ENCODE measurements around the gene CFD. TPM values are rescaled to one million over a fixed set of nuclear protein-coding genes. Genes with fewer than 3 reads are reported as not detected.
"Not testable (repeated sequence)": the region's sequence is repeated elsewhere in the genome, so short reads cannot be mapped to it uniquely, and the experiment has no call there.

CFD gene
- total RNA-seq, 6 donors from 2014 or later, result 101 to 393 (median 259) TPM

DNA sequence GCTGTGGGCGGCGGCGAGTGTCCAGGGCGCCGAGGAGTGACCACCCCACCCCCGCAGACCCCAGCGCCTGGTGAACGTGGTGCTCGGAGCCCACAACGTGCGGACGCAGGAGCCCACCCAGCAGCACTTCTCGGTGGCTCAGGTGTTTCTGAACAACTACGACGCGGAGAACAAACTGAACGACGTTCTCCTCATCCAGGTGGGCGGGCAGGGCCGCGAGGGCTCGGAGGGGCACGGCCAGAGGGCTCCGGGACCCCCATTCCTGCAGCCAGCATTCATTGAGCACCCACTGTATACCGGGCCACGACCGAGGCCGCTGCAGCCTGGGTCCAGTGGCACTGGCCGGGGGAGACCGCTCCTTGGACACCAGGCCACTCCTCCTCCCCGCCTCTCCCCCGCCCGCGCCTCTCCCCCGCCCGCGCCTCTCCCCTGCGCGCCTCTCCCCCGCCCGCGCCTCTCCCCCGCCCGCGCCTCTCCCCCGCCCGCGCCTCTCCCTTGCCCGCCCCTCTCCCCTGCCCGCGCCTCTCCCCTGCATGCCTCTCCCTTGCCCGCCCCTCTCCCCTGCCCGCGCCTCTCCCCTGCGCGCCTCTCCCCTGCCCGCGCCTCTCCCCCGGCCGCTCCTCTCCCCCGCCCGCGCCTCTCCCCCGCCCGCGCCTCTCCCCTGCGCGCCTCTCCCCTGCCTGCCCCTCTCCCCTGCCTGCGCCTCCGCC, 15.5 kb upstream of the CFD start:
- H3K27me3 ChIP-seq, result peaks cover 0 to 24% (median 9%) of the 10 kb centered on the region in 4 donors
- H3K9me3 ChIP-seq, result no peaks in the 10 kb centered on the region
- no peaks in the 10 kb centered on the region for H3K36me3 ChIP-seq
- peak overlapping the region in 3 of 4 donors; percentile 17 to 36 (median 34) for H3K4me3 ChIP-seq
- TF ChIP-seq, protein P1, sequence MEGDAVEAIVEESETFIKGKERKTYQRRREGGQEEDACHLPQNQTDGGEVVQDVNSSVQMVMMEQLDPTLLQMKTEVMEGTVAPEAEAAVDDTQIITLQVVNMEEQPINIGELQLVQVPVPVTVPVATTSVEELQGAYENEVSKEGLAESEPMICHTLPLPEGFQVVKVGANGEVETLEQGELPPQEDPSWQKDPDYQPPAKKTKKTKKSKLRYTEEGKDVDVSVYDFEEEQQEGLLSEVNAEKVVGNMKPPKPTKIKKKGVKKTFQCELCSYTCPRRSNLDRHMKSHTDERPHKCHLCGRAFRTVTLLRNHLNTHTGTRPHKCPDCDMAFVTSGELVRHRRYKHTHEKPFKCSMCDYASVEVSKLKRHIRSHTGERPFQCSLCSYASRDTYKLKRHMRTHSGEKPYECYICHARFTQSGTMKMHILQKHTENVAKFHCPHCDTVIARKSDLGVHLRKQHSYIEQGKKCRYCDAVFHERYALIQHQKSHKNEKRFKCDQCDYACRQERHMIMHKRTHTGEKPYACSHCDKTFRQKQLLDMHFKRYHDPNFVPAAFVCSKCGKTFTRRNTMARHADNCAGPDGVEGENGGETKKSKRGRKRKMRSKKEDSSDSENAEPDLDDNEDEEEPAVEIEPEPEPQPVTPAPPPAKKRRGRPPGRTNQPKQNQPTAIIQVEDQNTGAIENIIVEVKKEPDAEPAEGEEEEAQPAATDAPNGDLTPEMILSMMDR (IDR thresholded peaks at IDR 0.05), result no peak
- TF ChIP-seq POLR2A (IDR thresholded peaks at IDR 0.05), result no peak
- no peak for TF ChIP-seq EP300 (IDR thresholded peaks at IDR 0.05)
- TF ChIP-seq POLR2AphosphoS5 (IDR thresholded peaks at IDR 0.05), result no peak
- WGBS, 2 donors, result 36% methylated on average over 5 of the region's 70 CpGs; no CpG with 5 or more reads in 1 of the 2 donors
- no peak overlapping the region for H3K27ac ChIP-seq
- ATAC-seq (ENCODE audit: low FRiP score in 2 of 2) (no peak), DNase-seq (no peak)
- H3K4me1 ChIP-seq, result peaks cover 11 to 27% (median 20%) of the 10 kb centered on the region in 4 donors

DNA sequence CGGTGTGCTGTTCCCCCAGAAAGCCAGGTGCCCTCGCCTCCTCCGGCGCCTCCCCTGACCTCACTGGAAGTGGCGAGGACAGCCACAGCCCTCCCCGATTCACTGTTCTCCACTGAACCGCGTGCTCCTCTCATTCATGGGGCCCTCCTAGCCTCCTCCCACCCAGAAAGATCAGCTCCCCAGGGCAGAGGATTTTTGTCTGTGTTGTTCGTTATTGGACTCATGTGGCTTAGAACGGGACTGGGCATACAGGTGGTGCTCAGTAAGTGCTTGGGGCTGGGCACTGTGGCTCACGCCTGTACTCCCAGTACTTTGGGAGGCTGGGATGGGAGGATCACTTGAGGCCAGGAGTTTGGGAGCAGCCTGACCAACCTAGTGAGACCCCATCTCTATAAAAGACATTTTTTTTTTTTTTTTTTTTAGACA, 14.9 kb upstream of the CFD start:
- ATAC-seq (ENCODE audit: low FRiP score in 2 of 2) (no peak), DNase-seq (no peak)
- 15 to 49% methylated on average over 5 to 10 of the region's 11 CpGs for WGBS, 2 donors
- H3K4me1 ChIP-seq, result peaks cover 11 to 27% (median 16%) of the 10 kb centered on the region in 4 donors
- no peaks in the 10 kb centered on the region for H3K36me3 ChIP-seq
- no peaks in the 10 kb centered on the region for H3K9me3 ChIP-seq
- H3K4me3 ChIP-seq, result no peak overlapping the region
- no peak overlapping the region for H3K27ac ChIP-seq
- peaks cover 0 to 24% (median 9%) of the 10 kb centered on the region in 4 donors for H3K27me3 ChIP-seq
- TF ChIP-seq EP300 (IDR thresholded peaks at IDR 0.05) (no peak), POLR2AphosphoS5 (IDR thresholded peaks at IDR 0.05) (no peak), POLR2A (IDR thresholded peaks at IDR 0.05) (no peak)
- TF ChIP-seq, protein P1 (IDR thresholded peaks at IDR 0.05), result no peak

DNA sequence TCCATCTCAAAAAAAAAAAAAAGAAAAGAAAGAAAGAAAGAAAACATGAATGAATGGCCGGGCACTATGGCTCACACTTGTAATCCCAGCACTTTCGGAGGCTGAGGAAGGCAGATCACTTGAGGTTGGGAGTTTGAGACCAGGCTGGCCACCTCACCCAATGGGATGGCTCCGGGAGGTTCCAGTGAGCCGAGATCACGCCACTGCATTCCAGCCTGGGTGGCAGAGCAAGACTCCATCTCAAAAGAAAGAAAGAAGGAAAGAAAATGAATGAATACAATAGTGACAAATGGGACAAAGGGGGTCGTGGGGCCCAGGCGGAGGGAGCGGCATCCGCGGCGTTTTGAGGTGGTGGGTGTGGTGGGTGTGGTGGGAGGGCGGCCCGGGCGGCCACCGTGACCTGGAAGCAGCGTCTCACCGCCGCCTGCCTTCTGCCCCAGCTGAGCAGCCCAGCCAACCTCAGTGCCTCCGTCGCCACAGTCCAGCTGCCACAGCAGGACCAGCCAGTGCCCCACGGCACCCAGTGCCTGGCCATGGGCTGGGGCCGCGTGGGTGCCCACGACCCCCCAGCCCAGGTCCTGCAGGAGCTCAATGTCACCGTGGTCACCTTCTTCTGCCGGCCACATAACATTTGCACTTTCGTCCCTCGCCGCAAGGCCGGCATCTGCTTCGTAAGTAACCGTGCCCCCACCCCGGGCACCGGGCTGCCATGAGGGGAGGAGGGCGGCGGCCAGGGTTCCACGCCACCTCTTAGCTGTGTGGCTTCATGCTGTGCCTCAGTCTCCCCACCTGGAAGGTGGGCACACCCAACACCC, 13.6 kb upstream of the CFD start:
- ATAC-seq (ENCODE audit: low FRiP score in 2 of 2) (no peak), DNase-seq (no peak)
- 63 to 73% methylated on average over 25 to 28 of the region's 37 CpGs for WGBS, 2 donors
- Histone ChIP-seq H3K9me3 (no peaks in the 10 kb centered on the region), H3K27me3 (peaks cover 0 to 24% (median 9%) of the 10 kb centered on the region in 4 donors), H3K36me3 (no peaks in the 10 kb centered on the region), H3K4me3 (no peak overlapping the region), H3K4me1 (peaks cover 17 to 28% (median 22%) of the 10 kb centered on the region in 4 donors), H3K27ac (no peak overlapping the region)
- no peak for TF ChIP-seq POLR2A (IDR thresholded peaks at IDR 0.05)
- TF ChIP-seq, protein P1 (IDR thresholded peaks at IDR 0.05), result no peak
- TF ChIP-seq POLR2AphosphoS5 (IDR thresholded peaks at IDR 0.05), result no peak
- no peak for TF ChIP-seq EP300 (IDR thresholded peaks at IDR 0.05)

DNA sequence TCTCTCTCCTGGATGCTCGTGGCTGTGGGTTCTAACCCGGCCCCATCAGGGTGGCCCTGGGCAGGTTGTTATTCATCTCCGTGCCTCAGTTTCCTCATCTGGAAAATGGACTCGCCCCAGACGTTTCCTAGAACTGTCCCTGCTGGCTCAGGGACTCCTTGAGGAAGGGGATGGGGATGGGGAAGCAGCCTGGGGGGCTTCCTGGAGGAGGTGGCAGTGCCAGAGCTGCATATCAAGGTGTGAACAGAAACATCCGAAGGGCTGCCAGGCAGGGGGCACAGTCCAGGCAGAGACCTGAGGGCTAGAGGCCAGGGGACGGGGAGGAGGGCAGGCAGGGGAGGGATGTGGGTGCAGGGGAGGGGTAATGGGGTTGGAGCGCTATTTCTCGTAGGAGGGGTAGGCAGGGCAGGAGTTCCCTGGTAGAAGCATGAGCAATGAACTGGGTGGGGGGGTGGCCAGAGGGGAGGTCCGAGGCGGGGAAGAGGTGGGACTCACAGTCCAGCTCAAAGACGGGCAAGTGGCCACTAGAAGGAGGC, 11.0 kb upstream of the CFD start:
- no peak for DNase-seq
- no peak for TF ChIP-seq POLR2A (IDR thresholded peaks at IDR 0.05)
- no peak for TF ChIP-seq EP300 (IDR thresholded peaks at IDR 0.05)
- TF ChIP-seq, protein P1 (IDR thresholded peaks at IDR 0.05), result no peak
- no peak for TF ChIP-seq POLR2AphosphoS5 (IDR thresholded peaks at IDR 0.05)
- WGBS, 2 donors, result 39 to 40% methylated on average over 10 to 12 of the region's 12 CpGs
- Histone ChIP-seq H3K27me3 (peaks cover 0 to 32% (median 13%) of the 10 kb centered on the region in 4 donors), H3K4me1 (peaks cover 15 to 40% (median 24%) of the 10 kb centered on the region in 4 donors), H3K27ac (no peak overlapping the region), H3K36me3 (no peaks in the 10 kb centered on the region), H3K9me3 (no peaks in the 10 kb centered on the region), H3K4me3 (no peak overlapping the region)
- ATAC-seq (ENCODE audit: low FRiP score in 2 of 2), result peak in 1 of 2 donors; percentile 56

DNA sequence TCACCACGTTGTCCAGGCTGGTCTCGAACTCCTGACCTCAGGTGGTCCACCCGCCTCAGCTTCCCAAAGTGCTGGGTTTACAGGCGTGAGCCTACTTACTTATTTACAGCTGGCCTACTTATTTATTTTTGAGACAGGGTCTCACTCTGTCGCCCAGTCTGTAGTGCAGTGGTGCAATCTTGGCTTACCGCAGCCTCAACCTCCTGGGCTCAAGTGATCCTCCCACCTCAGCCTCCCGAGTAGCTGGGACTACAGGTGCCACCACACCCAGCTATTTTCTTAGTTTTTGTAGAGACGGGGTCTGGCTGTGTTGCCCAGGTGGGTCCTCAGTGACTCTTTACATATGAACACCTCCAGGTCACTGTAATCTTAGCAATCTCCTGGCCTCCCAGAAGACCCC, 10.3 kb upstream of the CFD start:
- not testable (repeated sequence) for H3K36me3 ChIP-seq; H3K9me3 ChIP-seq; H3K27ac ChIP-seq; DNase-seq; H3K4me3 ChIP-seq; ATAC-seq (ENCODE audit: low FRiP score in 2 of 2)
- H3K27me3 ChIP-seq, result peaks cover 0 to 26% (median 8%) of the 10 kb centered on the region in 4 donors
- H3K4me1 ChIP-seq, result peaks cover 9 to 33% (median 18%) of the 10 kb centered on the region in 4 donors
- 77 to 85% methylated on average over 8 of the region's 8 CpGs for WGBS, 2 donors
